Liver (tissue), 3 donors: ENCODE data around the gene PNMA6F.

Source experiments
- CTCF ChIP-seq: fragments of 150-350 bp; IDR thresholded peaks from 2 replicates; pipeline ENCODE4 v1.5.1; 2017; ENCODE audit warnings: improper control_type of control experiment, low read depth, low read length; ENCODE audit not compliant: missing input control
- HNF4A ChIP-seq, 2 donors: conservative IDR thresholded peaks; 2 replicates each; pipeline ENCODE4 v1.6.1; 2016; ENCODE audit warnings: antibody characterized with exemption in 2 of 2, mild to moderate bottlenecking in 2 of 2
- HNF4G ChIP-seq: IDR thresholded peaks from 2 replicates; pipeline ENCODE4 v1.6.1; 2016; ENCODE audit warnings: antibody characterized with exemption
- JUND ChIP-seq, 2 donors: IDR thresholded peaks; 2 replicates each; pipeline ENCODE4 v1.6.1; 2016; ENCODE audit warnings: antibody characterized with exemption in 2 of 2
- MAX ChIP-seq: IDR thresholded peaks from 2 replicates; pipeline ENCODE4 v1.6.1; 2016; ENCODE audit warnings: antibody characterized with exemption
- RAD21 ChIP-seq, 2 donors: IDR thresholded peaks; 2 replicates each; pipeline ENCODE4 v1.6.1; 2016; ENCODE audit warnings: antibody characterized with exemption in 2 of 2, mild to moderate bottlenecking in 2 of 2
- SP1 ChIP-seq: IDR thresholded peaks from 2 replicates; pipeline ENCODE4 v1.6.1; 2018; ENCODE audit warnings: antibody characterized with exemption, mild to moderate bottlenecking
- TF ChIP-seq, protein P1 (sequence below): IDR thresholded peaks from 2 replicates; pipeline ENCODE4 v1.6.1; 2016; ENCODE audit warnings: antibody characterized with exemption
- donor health status: healthy.
- donor health status: healthy.

- no peak for TF ChIP-seq HNF4G
- TF ChIP-seq SP1 = no peak
- TF ChIP-seq CTCF = no peak
- TF ChIP-seq, protein P1, sequence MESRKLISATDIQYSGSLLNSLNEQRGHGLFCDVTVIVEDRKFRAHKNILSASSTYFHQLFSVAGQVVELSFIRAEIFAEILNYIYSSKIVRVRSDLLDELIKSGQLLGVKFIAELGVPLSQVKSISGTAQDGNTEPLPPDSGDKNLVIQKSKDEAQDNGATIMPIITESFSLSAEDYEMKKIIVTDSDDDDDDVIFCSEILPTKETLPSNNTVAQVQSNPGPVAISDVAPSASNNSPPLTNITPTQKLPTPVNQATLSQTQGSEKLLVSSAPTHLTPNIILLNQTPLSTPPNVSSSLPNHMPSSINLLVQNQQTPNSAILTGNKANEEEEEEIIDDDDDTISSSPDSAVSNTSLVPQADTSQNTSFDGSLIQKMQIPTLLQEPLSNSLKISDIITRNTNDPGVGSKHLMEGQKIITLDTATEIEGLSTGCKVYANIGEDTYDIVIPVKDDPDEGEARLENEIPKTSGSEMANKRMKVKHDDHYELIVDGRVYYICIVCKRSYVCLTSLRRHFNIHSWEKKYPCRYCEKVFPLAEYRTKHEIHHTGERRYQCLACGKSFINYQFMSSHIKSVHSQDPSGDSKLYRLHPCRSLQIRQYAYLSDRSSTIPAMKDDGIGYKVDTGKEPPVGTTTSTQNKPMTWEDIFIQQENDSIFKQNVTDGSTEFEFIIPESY = no peak
- TF ChIP-seq RAD21 (IDR thresholded peaks at IDR 0.05) = no peak
- TF ChIP-seq HNF4A (conservative IDR thresholded peaks at IDR 0.05) = no peak
- no peak for TF ChIP-seq JUND (IDR thresholded peaks at IDR 0.05)
- no peak for TF ChIP-seq MAX
These were observed 2.1 kb downstream of the PNMA6F start for GRCh38 chrX:153319295-153320046.
